ENCODE data around the gene SLC7A10. TPM values are rescaled to one million over a fixed set of nuclear protein-coding genes. Genes with fewer than 3 reads are reported as not detected.

Gene SLC7A10
- polyA plus RNA-seq, 1 of the 3 experiments (the other 2 are of a cell fraction): 0.02 TPM

DNA sequence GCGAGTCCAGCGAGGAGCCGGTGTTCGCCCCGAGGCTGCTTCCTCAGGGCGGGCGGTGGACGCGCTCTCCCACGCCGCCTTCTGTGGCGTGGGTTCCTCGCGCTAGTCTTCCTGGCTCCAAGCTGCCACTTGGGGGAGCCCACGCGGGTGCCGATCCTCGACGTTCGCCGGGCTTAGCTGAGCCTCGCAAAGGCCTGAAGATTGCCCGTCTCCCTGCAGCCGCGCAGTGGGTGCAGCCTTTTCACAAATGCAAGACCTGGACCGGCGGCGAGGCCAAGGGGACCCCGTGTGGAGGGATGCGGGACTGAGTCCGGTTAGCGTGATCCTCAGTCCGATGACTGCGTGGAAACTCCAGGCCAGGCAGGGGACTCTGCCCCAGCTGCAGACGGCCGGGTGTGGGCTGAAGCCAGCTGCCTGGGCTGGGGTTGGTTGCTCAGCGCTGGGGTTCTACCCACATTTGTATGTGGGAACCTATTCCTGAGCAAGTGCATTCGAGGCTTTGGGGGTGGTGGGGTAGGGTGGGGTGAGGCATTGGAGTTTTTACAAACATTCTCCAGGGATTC lies 48.2 kb downstream of the SLC7A10 start:
- H3K9me2 ChIP-seq: no peaks in the 10 kb centered on the region
- H3K4me2 ChIP-seq: peak overlapping the region; percentile 97
- CTCF ChIA-PET: interaction anchor here (0.8 to 4.4 kb wide), 28 partner anchors 8 to 229 kb away, joined by 3 to 27 read pairs (median 4); no protein-coding TSS in a partner anchor
- H3K27ac ChIP-seq (ENCODE audit: low read depth in 2 of 2, low read length in 1 of 2): peak overlapping the region; percentile 83 to 98
- H3K4me3 ChIP-seq (ENCODE audit: low read depth in 2 of 2, low read length in 1 of 2): peak overlapping the region; percentile 76 to 80
- no peaks in the 10 kb centered on the region for H3K36me3 ChIP-seq (replicated peaks in 1 of 2; ENCODE audit: control insufficient read depth in 1 of 2, insufficient read depth in 2 of 2, low read length in 1 of 2)
- POLR2A ChIA-PET: interaction anchor here (0.6 to 3.0 kb wide), 14 partner anchors 11 to 443 kb away, joined by 3 to 21 read pairs (median 4); no protein-coding TSS in a partner anchor
- H3K79me2 ChIP-seq (ENCODE audit: insufficient read depth): peaks cover 12% of the 10 kb centered on the region; the same call in 1 of the 2 replicates
- H3K9ac ChIP-seq: peak overlapping the region; percentile 48; the same call in 1 of the 2 replicates
- peak overlapping the region; percentile 89 for H2AFZ ChIP-seq (ENCODE audit: low read depth)
- H3F3A ChIP-seq (replicated peaks; ENCODE audit: insufficient read depth): peaks cover 11% of the 10 kb centered on the region
- no peaks in the 10 kb centered on the region for H3K27me3 ChIP-seq (ENCODE audit: insufficient read depth)
- H3K4me1 ChIP-seq (ENCODE audit: control insufficient read depth in 1 of 2, insufficient read depth in 2 of 2, low read depth in 1 of 2, low read length in 1 of 2): peaks cover 0 to 19% of the 10 kb centered on the region in 2 experiments; a peak in 2 of 4 replicates
- H3K9me3 ChIP-seq: no peaks in the 10 kb centered on the region
- no peaks in the 10 kb centered on the region for H4K20me1 ChIP-seq (ENCODE audit: insufficient read depth)
- 0% methylated on average over 13 of the region's 38 CpGs for WGBS (ENCODE audit: low lambda C conversion rate)
- peak; percentile 77 for DNase-seq
- TF ChIP-seq JUND (IDR thresholded peaks at IDR 0.05) (no peak), RXRA (IDR thresholded peaks at IDR 0.05; ENCODE audit: borderline replicate concordance, low read depth) (no peak), SIN3A (IDR thresholded peaks at IDR 0.05; ENCODE audit: borderline replicate concordance, low read depth, low read length) (0 out of 2 replicates have a peak, but pooled peaks have one; percentile 2), GABPA (IDR thresholded peaks at IDR 0.05; ENCODE audit: low read depth) (no peak), RAD21 (IDR thresholded peaks at IDR 0.05; ENCODE audit: low read length) (peak; percentile 44), TEAD4 (IDR thresholded peaks at IDR 0.05; ENCODE audit: borderline replicate concordance, insufficient read depth) (no peak), MEF2A (IDR thresholded peaks at IDR 0.05; ENCODE audit: borderline replicate concordance, low read depth) (no peak), SMC3 (IDR thresholded peaks at IDR 0.05; ENCODE audit: low read depth, low read length) (no peak; the same call in 1 of the 2 replicates), GATA2 (CRISPR knock-in tag; IDR thresholded peaks at IDR 0.05) (no peak; the same call in 1 of the 2 replicates), PBX3 (IDR thresholded peaks at IDR 0.05) (no peak), NRF1 (IDR thresholded peaks at IDR 0.05; ENCODE audit: low read depth, low read length) (no peak), NFIC (IDR thresholded peaks at IDR 0.05; ENCODE audit: borderline replicate concordance) (no peak), IRF3 (IDR thresholded peaks at IDR 0.05; ENCODE audit: low read depth, low read length) (no peak), RCOR1 (IDR thresholded peaks at IDR 0.05; ENCODE audit: low read length) (no peak), USF2 (IDR thresholded peaks at IDR 0.05; ENCODE audit: borderline replicate concordance, low read depth, low read length) (no peak), CHD2 (IDR thresholded peaks at IDR 0.05; ENCODE audit: low read length, partially characterized antibody) (no peak), TCF12 (IDR thresholded peaks at IDR 0.05) (no peak), FOXJ3 (CRISPR knock-in tag; IDR thresholded peaks at IDR 0.05) (no peak), EZH2phosphoT487 (IDR thresholded peaks at IDR 0.05; ENCODE audit: borderline replicate concordance, low read depth) (no peak), MXI1 (IDR thresholded peaks at IDR 0.05; ENCODE audit: low read depth, low read length) (peak; percentile 71; the same call in 1 of the 2 replicates), RFX5 (IDR thresholded peaks at IDR 0.05; ENCODE audit: low read length) (no peak), FOSL2 (IDR thresholded peaks at IDR 0.05; ENCODE audit: borderline replicate concordance, low read depth) (no peak), EP300 (IDR thresholded peaks at IDR 0.05; ENCODE audit: borderline replicate concordance in 1 of 2, low read depth in 1 of 2, low read length in 1 of 2) (no peak)
- TF ChIP-seq, protein P1, sequence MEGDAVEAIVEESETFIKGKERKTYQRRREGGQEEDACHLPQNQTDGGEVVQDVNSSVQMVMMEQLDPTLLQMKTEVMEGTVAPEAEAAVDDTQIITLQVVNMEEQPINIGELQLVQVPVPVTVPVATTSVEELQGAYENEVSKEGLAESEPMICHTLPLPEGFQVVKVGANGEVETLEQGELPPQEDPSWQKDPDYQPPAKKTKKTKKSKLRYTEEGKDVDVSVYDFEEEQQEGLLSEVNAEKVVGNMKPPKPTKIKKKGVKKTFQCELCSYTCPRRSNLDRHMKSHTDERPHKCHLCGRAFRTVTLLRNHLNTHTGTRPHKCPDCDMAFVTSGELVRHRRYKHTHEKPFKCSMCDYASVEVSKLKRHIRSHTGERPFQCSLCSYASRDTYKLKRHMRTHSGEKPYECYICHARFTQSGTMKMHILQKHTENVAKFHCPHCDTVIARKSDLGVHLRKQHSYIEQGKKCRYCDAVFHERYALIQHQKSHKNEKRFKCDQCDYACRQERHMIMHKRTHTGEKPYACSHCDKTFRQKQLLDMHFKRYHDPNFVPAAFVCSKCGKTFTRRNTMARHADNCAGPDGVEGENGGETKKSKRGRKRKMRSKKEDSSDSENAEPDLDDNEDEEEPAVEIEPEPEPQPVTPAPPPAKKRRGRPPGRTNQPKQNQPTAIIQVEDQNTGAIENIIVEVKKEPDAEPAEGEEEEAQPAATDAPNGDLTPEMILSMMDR (IDR thresholded peaks at IDR 0.05): peak; percentile 52
- TF ChIP-seq, protein P2, sequence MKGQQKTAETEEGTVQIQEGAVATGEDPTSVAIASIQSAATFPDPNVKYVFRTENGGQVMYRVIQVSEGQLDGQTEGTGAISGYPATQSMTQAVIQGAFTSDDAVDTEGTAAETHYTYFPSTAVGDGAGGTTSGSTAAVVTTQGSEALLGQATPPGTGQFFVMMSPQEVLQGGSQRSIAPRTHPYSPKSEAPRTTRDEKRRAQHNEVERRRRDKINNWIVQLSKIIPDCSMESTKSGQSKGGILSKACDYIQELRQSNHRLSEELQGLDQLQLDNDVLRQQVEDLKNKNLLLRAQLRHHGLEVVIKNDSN (IDR thresholded peaks at IDR 0.05; ENCODE audit: borderline replicate concordance, low read depth): no peak
- TF ChIP-seq, protein P3, sequence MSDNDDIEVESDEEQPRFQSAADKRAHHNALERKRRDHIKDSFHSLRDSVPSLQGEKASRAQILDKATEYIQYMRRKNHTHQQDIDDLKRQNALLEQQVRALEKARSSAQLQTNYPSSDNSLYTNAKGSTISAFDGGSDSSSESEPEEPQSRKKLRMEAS (IDR thresholded peaks at IDR 0.05; ENCODE audit: low read depth): no peak; the same call in 1 of the 2 replicates

Measured in SK-N-SH (cell line).